Eye (tissue), 1 donor: Measurements from ENCODE around the gene EPB41L4B.
"Not testable (repeated sequence)": the region's sequence is repeated elsewhere in the genome, so short reads cannot be mapped to it uniquely, and the experiment has no call there.

Experiments used
- DNase-seq: peaks from one replicate; pipeline ENCODE4 v3.0.0-alpha.2; 2015

The EPB41L4B gene

DNA sequence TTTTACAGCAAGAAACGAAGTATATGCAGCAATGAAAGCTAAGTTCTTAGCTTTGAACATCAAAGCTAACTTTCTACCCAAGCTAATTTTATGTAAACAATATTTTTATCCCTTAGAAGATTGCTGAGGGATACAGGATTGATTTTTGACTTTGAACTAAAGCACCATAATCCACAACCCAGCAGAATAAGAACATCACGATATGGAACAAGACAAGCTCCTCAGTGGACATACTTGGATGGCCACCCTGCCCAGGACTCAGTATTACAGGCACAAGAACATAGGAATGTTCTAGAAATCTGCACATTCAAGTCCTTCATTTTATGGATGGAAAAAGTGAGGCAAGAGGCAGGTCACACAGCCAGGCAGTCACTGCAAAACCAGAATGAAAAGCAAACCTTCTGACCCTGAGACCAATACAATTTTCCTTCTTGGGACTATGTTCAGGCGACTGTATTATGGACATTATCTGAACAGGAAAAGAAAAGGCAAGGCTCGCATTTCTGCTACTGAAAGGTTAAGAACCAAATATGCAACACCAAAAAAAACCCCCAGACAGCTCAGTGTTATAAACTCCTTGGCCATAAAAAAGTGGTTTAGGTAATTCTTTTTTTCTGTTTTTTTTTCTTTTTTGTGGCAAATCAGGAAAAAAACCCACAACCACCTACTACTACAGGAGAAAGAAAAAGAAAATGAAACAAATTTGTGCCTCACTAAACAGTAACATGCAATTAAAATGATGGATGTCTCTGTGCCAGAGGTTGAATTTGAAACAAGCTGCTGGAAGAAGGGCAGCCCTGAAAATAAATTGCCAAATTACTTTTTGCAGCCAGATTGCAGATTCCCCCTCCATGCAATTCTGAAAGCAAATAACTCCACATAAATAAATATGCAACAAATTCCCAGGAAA is 25.4 kb downstream of the EPB41L4B start:
- no peak for DNase-seq

DNA sequence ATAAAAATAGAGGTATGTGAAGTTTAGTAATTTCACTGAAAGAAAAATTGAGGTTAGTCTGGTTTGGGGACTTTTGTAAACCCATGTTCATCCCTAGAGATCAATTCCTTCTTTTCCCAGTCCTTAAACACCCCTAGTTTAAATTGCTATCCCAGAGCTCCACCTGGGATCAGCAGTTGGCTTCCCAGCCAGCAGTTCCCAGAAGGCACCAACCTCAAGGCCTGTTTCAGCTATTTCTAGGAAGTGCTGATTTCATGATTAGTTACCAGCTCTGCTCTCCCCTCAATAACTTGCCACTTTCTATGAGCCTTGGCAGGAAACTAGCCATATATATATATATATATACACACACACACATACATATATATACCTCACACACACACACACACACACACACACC is 30.5 kb downstream of the EPB41L4B start:
- DNase-seq = no peak

DNA sequence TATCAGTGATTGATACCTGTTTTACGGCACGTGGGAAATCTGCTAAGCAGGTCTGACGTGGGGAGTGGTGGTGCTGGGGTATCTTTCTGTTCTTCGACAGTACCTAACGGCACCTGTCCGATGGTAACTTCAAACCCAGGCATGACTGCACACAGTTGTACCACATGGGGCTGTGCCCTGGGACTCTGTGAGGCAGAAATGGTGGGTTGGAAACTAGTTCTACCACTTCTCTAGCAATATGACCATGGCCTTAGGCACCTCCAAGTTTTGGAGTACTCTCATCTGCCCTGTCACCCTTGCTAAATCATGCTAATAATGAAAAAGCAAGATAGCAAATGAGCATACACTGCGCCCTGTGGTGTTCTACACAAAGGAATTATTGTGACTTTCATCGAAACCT is 30.9 kb downstream of the EPB41L4B start:
- DNase-seq = no peak

GRCh38 chr9:109289186-109289585 is 31.7 kb downstream of the EPB41L4B start:
- DNase-seq = no peak

GRCh38 chr9:109286981-109287380 is 33.9 kb downstream of the EPB41L4B start:
- no peak for DNase-seq

DNA sequence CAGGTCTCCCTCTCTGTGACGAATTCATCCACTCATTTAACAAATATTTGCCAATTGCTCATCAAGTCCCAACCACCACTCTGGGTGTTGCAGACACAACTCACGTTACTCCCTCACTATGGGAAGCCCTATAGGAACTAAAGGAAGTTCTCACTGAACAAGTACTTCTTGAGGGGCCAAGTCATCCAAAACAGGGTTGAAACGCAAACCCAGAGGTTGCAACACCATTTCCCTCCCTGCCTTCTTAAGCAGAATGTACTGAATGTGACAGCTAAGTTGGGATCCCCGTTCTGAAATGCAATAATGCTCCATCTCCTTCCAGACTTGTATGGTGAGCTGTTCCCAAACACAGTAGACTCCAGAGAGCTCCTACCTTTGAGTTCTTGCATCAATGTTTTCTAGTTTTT is 34.3 kb downstream of the EPB41L4B start:
- DNase-seq = no peak

DNA sequence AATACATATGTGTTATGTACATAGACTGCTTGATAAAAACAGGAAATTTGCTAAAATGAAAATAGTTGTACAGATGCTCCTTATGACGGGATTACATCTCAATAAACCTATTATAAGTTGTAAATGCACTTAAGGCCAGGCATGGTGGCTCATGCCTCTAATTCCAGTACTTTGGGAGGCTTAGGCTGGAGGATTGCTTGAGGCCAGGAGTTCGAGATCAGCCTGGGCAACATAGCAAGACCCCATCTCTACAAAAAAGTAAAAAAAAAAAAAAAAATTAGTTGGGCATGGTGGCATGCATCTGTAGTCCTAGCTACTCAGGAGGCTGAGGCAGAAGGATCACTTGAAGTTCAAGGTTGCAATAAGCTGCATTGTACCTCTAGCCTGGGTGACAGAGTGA is 37.2 kb downstream of the EPB41L4B start:
- not testable (repeated sequence) for DNase-seq

GRCh38 chr9:109283012-109283411 is 37.8 kb downstream of the EPB41L4B start:
- DNase-seq = no peak

DNA sequence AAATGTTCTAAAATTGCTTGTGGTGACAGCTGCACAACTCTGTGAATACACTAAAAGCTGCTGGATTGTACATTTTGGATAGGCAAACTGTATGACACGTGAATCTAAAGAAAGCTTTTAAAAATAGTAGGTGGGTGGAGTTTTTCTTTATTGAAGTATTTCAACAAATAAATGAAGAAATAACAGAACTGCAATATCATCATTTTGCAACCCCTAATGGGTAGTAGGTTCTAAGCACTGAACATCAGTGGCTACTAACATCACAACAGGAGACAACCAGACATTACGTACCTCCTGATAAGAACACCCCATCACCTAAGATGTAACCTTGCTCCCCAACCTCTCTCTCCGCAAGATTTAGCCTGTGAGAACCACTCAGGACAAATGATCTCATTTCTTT is 38.6 kb downstream of the EPB41L4B start:
- no peak for DNase-seq

- no peak for DNase-seq
These were observed 39.3 kb downstream of the EPB41L4B start for GRCh38 chr9:109281518-109281917.

DNA sequence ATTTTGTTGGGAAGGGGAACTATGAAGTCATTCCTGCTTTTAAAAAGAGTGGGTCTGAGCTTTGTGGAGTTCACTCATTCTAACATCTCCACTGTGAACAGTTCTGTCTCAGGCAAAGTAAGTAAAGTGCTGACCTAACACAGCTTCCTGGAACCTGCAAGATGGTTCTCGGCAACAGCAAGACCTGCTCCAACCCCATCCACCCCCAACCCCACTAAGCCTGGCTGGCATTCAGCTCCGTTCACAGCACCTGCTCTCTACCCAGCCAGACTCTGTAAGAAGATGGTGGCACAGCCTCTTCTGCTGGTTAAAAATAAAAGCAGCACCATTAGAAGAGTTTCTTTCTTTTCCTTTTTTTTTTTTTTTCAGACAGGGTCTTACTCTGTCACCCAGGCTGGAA is 42.0 kb downstream of the EPB41L4B start:
- no peak for DNase-seq

DNA sequence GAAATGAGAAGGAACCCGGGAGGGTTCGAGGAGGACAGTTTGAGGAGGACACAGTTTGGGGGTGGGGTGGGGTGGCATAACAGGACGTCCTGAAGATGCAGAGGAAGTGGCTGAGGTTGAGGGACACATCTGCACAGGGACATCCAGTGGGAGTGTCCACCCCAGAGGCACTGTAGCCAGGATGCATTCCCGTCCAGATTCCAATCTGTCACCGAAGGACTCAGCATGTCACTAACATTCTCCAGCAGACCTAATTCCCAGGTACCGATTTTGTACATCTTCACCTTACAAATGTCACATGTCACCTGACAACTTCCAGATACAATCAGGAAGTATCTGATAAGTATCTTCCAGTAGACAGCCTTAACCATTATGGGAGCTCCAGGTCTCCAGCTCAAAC is 42.6 kb downstream of the EPB41L4B start:
- DNase-seq = no peak

GRCh38 chr9:109277451-109277850 is 43.4 kb downstream of the EPB41L4B start:
- DNase-seq = no peak

DNA sequence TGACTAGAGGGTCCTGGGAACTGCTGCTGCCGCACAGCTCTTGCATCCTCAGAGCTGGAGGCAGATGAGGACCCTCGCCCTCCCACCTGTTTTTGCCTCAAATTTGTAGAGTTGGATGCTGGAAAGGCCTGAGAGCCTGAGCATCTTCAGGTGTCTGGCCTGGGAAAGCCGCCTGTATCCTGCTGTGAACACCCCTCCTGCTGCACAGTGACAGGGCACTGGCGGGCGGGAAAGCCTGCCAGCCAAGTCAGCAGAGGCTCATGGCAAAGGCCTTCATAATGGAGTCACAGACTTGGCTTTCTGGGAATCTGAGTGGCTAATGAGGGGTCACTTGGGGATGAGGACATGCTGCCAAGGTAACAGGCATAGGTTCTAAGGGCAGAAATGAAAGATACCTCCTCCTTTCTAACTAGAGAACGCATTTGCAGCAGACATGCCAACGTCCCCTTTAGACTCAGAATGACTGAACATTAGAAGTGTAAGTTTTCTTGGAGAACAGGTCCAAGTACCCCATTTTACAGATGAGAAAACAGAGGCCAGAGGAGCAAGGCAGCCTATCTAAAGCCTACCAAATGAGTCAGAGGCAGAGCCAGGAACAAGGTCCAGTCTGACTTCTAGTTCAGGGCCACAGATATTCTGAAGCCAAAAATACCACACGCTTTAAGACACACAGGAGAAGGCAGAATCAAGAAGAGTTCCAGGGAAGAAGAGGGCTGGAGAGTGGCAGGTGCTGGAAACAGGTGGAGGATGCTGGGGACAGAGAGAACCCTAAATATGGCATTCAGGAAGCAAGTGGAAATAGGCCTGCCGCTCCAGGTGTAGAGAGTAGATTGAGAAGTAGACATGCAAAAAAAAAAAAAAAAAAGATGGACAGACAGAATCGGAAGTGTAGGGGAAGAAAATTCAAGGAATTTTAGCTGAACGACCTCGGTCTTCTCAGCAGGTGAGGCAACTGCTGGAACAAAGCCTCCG is 44.1 kb downstream of the EPB41L4B start:
- no peak for DNase-seq

DNA sequence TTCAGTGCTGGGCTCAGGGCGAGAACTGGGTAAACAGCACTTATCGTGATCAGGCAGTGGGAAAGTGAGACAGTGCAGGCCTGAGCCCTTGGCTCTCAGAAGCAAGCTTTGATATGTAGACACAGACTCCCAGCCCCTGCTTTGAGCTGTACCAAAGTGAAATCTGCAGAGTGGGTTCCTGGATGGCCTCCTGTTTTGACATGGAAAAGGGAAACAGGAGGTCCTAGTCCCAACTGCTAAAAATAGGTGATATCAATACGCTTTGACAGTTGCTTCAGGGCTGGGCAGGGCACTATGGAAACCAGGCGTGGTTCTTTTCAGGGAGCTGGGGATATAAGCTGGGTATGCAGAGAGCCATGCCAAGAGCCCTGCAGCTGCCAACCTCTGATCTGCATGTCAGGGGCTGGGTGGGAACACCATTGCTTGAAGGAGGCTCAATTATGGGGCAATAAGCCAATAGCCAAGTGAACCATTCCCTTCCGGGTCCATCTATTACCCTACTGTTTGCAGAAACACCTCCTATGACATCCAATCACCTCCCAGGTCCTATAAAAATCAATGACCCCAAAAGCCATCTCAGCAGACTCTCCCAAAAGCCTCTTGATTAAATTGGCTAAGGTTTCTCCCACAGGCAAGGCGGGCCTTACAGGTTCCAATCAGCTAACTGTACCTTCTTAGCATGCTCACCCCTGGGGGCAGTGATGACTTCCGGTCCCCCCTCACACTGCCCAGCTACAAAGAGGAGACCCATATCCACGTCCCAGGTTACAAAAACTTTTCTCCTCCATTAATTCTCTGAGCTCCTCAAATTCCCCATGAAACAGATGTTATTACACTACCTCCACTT is 45.8 kb downstream of the EPB41L4B start:
- DNase-seq = no peak

- no peak for DNase-seq
These were observed 47.0 kb downstream of the EPB41L4B start for GRCh38 chr9:109273869-109274268.

- DNase-seq = no peak
These were observed 48.1 kb downstream of the EPB41L4B start for GRCh38 chr9:109272745-109273144.

DNA sequence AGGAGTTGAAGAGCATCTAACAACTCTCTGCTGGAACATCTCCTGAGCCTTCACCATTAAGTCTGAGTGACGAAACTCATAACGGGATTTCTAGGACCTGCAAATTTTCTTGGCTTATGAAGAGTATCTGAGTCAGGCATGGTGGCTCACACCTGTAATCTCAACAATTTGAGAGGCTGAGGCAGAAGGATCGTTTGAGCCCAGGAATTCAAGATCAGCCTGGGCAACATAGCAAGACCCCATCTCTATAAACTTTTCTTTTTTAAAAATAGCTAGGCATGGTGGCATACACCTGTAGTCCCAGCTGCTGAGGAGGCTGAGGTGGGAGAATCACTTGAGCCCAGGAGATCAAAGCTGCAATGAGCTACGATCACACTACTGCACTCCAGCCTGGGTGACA is 48.8 kb downstream of the EPB41L4B start:
- no peak for DNase-seq

DNA sequence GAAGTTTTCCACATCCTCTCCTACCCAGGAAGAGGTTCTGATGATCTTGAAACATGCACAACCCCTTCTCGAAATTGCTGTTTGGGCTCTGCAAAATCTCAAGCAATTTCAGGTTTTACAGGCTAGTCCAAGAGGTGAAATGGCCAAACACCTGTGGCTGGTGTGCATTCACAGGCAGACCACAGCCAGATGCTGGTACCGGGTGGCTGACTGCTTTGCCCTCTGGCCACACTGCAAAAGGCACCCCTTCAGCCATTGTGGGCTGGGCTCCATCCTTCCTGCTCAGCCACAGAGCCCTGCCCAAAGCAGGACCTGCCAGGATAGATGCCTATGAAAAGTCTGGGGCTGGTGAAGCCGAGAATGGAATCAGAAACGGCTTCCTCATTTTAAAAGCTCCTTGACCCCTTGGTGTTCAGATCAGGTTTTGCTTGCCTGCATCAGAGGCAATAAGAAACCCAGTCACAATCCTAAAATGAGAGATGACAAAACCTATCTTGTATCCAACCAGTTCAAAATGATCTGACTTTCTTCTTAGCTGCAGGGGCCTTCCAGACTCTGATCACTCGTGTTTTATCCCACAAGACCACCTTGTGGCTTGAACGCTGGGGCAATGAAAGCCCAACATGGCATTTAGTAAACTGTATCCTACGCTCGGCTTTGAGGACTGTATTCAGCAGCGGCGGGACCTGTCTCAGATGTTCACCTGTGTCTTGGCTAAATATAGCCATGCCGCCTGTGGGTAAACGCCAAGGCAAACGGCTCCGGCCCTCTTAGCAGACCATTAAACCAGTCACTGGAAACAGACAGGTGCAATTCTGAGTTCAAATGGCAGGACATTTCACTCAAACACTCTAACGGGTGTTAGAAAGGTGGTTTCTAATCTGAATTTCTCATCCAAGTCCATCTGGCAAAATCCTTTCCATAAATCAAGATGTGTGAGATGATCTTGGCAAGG is 49.6 kb downstream of the EPB41L4B start:
- DNase-seq = no peak

DNA sequence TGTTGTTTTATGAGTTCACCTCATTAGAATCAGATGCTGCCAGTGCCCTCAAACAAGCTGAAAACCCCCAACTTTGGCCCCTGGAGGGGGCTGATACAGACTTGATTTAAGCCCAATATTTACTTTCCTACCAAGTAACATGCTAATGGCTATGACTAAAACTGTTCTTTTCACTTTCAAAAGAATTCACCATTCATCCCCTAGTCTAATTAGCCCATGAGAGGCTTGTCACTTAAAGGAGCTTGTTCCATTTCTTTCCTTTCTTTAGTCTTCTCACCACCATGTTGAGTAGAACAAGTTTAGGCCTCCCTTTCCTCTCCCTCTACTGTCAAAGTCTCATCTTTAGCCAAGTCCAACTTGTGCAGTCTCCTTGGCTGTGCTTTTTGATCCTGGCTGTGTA is 50.4 kb downstream of the EPB41L4B start:
- DNase-seq = no peak

- no peak for DNase-seq
These were observed 51.0 kb downstream of the EPB41L4B start for GRCh38 chr9:109269839-109270238.

GRCh38 chr9:109269081-109269480 is 51.8 kb downstream of the EPB41L4B start:
- DNase-seq = no peak
